Measurements from ENCODE around the gene PRIM1. TPM values are rescaled to one million over a fixed set of nuclear protein-coding genes. Genes with fewer than 3 reads are reported as not detected.

The PRIM1 gene
- total and polyA plus RNA-seq, 2 of the 8 experiments (the other 6 are each of a cell fraction or from before 2014, with no cell fraction given) = 52.4 to 61.9 TPM

DNA sequence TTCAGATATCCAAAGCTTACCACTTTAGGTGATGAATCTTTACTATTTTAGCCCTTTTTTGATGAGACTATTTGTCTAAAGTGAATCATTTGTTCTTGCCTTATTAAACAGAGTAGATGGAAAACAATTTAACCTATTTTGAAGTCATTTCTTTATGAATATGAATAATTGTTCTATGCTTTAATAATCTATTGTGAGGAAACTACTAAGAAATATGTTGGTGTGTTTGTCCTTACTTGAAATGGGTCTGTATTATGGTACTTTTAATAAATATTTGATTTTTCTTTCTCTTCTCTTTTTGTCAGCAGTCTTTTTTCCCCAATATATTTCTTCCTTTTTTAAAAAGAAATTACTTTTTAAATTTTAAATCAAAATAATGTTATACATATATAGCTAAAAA is 35.4 kb upstream of the PRIM1 start (continued):
- TF ChIP-seq, protein P1, sequence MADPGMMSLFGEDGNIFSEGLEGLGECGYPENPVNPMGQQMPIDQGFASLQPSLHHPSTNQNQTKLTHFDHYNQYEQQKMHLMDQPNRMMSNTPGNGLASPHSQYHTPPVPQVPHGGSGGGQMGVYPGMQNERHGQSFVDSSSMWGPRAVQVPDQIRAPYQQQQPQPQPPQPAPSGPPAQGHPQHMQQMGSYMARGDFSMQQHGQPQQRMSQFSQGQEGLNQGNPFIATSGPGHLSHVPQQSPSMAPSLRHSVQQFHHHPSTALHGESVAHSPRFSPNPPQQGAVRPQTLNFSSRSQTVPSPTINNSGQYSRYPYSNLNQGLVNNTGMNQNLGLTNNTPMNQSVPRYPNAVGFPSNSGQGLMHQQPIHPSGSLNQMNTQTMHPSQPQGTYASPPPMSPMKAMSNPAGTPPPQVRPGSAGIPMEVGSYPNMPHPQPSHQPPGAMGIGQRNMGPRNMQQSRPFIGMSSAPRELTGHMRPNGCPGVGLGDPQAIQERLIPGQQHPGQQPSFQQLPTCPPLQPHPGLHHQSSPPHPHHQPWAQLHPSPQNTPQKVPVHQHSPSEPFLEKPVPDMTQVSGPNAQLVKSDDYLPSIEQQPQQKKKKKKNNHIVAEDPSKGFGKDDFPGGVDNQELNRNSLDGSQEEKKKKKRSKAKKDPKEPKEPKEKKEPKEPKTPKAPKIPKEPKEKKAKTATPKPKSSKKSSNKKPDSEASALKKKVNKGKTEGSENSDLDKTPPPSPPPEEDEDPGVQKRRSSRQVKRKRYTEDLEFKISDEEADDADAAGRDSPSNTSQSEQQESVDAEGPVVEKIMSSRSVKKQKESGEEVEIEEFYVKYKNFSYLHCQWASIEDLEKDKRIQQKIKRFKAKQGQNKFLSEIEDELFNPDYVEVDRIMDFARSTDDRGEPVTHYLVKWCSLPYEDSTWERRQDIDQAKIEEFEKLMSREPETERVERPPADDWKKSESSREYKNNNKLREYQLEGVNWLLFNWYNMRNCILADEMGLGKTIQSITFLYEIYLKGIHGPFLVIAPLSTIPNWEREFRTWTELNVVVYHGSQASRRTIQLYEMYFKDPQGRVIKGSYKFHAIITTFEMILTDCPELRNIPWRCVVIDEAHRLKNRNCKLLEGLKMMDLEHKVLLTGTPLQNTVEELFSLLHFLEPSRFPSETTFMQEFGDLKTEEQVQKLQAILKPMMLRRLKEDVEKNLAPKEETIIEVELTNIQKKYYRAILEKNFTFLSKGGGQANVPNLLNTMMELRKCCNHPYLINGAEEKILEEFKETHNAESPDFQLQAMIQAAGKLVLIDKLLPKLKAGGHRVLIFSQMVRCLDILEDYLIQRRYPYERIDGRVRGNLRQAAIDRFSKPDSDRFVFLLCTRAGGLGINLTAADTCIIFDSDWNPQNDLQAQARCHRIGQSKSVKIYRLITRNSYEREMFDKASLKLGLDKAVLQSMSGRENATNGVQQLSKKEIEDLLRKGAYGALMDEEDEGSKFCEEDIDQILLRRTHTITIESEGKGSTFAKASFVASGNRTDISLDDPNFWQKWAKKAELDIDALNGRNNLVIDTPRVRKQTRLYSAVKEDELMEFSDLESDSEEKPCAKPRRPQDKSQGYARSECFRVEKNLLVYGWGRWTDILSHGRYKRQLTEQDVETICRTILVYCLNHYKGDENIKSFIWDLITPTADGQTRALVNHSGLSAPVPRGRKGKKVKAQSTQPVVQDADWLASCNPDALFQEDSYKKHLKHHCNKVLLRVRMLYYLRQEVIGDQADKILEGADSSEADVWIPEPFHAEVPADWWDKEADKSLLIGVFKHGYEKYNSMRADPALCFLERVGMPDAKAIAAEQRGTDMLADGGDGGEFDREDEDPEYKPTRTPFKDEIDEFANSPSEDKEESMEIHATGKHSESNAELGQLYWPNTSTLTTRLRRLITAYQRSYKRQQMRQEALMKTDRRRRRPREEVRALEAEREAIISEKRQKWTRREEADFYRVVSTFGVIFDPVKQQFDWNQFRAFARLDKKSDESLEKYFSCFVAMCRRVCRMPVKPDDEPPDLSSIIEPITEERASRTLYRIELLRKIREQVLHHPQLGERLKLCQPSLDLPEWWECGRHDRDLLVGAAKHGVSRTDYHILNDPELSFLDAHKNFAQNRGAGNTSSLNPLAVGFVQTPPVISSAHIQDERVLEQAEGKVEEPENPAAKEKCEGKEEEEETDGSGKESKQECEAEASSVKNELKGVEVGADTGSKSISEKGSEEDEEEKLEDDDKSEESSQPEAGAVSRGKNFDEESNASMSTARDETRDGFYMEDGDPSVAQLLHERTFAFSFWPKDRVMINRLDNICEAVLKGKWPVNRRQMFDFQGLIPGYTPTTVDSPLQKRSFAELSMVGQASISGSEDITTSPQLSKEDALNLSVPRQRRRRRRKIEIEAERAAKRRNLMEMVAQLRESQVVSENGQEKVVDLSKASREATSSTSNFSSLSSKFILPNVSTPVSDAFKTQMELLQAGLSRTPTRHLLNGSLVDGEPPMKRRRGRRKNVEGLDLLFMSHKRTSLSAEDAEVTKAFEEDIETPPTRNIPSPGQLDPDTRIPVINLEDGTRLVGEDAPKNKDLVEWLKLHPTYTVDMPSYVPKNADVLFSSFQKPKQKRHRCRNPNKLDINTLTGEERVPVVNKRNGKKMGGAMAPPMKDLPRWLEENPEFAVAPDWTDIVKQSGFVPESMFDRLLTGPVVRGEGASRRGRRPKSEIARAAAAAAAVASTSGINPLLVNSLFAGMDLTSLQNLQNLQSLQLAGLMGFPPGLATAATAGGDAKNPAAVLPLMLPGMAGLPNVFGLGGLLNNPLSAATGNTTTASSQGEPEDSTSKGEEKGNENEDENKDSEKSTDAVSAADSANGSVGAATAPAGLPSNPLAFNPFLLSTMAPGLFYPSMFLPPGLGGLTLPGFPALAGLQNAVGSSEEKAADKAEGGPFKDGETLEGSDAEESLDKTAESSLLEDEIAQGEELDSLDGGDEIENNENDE (IDR thresholded peaks at IDR 0.05; ENCODE audit: insufficient replicate concordance, low read length) = no peak
- TF ChIP-seq POU5F1 (IDR thresholded peaks at IDR 0.05; ENCODE audit: low read depth, low read length) = no peak
- TF ChIP-seq KDM1A (IDR thresholded peaks at IDR 0.05; ENCODE audit: borderline replicate concordance, low read length) = no peak
- TF ChIP-seq BACH1 (IDR thresholded peaks at IDR 0.05; ENCODE audit: low read length) = no peak
